Mucosa of stomach (tissue), 1 donor: ENCODE measurements around the gene ACER3.
A peak's percentile ranks its signal among the peaks of the same experiment; 100 is the strongest.

Experiments used
- H3K27me3 ChIP-seq: one replicate; pipeline ENCODE4 v1.7.0; 2013; ENCODE audit warnings: mild to moderate bottlenecking, low read length; ENCODE audit not compliant: control insufficient read depth, insufficient read depth
- H3K36me3 ChIP-seq: one replicate; pipeline ENCODE4 v1.7.0; 2013; ENCODE audit warnings: low read length; ENCODE audit not compliant: control insufficient read depth, insufficient read depth
- H3K4me1 ChIP-seq: one replicate; pipeline ENCODE4 v1.7.0; 2013; ENCODE audit warnings: mild to moderate bottlenecking, low read length; ENCODE audit not compliant: control insufficient read depth, insufficient read depth
- H3K4me3 ChIP-seq: one replicate; pipeline ENCODE4 v1.7.0; 2013; ENCODE audit warnings: low read length
- H3K9ac ChIP-seq: one replicate; pipeline ENCODE4 v1.7.0; 2013; ENCODE audit warnings: mild to moderate bottlenecking, low read length, moderate library complexity
- H3K9me3 ChIP-seq: one replicate; pipeline ENCODE4 v1.7.0; 2013; ENCODE audit warnings: mild to moderate bottlenecking, low read length, moderate library complexity; ENCODE audit not compliant: control insufficient read depth
- donor health status: Pancreatic carcinoma.

ACER3 gene

DNA sequence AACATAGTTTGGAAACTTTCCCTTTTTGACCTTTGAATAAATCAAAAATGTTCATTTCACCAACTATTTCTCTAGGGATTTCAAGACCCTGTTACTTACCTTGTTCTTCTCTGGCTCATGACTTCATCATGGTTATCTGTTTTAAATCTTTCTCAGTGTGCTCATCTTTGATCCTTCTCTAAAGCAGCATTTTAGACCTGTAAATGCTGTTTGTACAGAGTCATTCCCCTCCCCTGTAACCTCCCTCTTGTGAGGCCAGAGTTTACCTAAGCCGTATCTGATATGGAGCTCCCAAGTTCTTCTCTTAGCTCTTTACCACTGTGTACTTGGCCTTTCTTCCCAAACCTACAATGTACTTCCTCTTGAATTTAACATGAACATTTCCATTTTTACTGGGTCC lies 56.0 kb downstream of the ACER3 start:
- no peak overlapping the region for H3K9ac ChIP-seq
- H3K4me3 ChIP-seq: no peak overlapping the region
- H3K9me3 ChIP-seq: no peaks in the 10 kb centered on the region
- H3K27me3 ChIP-seq: no peaks in the 10 kb centered on the region
- no peaks in the 10 kb centered on the region for H3K36me3 ChIP-seq
- H3K4me1 ChIP-seq: peaks cover 31% of the 10 kb centered on the region

- Histone ChIP-seq H3K9me3 (no peaks in the 10 kb centered on the region), H3K27me3 (no peaks in the 10 kb centered on the region), H3K4me1 (peaks cover 37% of the 10 kb centered on the region), H3K4me3 (no peak overlapping the region), H3K36me3 (no peaks in the 10 kb centered on the region), H3K9ac (no peak overlapping the region)
These were observed 58.2 kb downstream of the ACER3 start for GRCh38 chr11:76918941-76919386.

DNA sequence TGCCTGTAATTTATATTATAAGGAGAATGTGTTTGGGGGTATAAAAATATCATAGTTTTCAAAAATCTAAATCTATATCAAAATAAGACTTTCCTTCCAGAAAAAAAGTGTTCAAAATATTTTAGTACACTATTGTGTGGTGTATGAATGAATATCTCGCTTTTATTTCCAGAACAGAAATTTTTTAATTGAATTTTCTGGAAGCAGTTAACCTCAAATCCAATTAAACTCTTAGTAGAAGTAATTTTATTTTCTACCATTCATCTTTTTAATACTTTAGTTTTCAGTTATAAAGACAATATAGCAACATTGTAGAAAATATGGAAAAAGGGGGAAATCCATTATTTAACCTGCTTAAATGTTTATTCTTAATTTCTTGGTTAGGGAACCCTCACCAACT lies 58.7 kb downstream of the ACER3 start:
- no peaks in the 10 kb centered on the region for H3K9me3 ChIP-seq
- no peaks in the 10 kb centered on the region for H3K27me3 ChIP-seq
- no peak overlapping the region for H3K9ac ChIP-seq
- no peaks in the 10 kb centered on the region for H3K36me3 ChIP-seq
- peaks cover 37% of the 10 kb centered on the region for H3K4me1 ChIP-seq
- H3K4me3 ChIP-seq: no peak overlapping the region

GRCh38 chr11:76919887-76920746 lies 59.4 kb downstream of the ACER3 start:
- Histone ChIP-seq H3K36me3 (no peaks in the 10 kb centered on the region), H3K9ac (peak overlapping the region; percentile 55), H3K9me3 (no peaks in the 10 kb centered on the region), H3K4me1 (peaks cover 37% of the 10 kb centered on the region), H3K27me3 (no peaks in the 10 kb centered on the region), H3K4me3 (no peak overlapping the region)

DNA sequence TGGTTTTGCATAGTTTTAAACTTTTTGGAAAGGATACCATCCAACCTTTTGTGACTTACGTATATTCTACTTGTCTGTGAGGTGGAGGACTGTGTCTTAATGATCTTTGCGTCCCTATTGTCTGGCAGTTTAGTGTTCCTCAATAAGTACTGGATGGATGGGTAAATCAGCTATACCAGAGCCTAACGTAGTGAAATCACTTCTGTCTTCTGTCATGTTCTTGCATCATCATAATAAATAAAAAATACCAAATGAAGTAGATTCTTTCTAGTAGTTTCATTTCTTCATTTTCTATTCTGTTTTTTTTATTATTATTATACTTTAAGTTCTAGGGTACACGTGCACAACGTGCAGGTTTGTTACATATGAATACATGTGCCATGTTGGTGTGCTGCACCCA lies 66.4 kb downstream of the ACER3 start:
- H3K36me3 ChIP-seq: no peaks in the 10 kb centered on the region
- no peaks in the 10 kb centered on the region for H3K9me3 ChIP-seq
- H3K4me3 ChIP-seq: no peak overlapping the region
- no peak overlapping the region for H3K9ac ChIP-seq
- no peaks in the 10 kb centered on the region for H3K27me3 ChIP-seq
- H3K4me1 ChIP-seq: peaks cover 2% of the 10 kb centered on the region

DNA sequence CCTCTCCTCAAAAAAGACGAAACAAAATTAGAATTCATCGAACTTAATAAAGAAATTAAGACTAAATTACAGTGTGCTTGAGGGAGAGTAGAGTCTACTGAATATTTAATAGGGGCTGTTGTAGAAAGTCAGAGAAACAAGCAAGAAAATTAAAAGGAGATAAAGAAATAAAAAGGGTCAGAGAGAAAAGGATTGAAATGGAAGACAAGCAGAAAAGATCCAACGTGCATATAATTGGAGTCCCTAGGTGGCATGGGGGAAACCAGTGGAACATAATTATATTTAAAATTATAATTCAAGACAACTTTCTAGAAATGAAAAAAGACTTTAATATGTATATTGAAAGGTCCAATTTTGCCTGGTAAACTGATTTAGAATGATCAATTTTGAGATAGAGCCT lies 74.3 kb downstream of the ACER3 start:
- H3K36me3 ChIP-seq: no peaks in the 10 kb centered on the region

GRCh38 chr11:76939219-76939631 lies 78.5 kb downstream of the ACER3 start:
- H3K9ac ChIP-seq: no peak overlapping the region
- no peaks in the 10 kb centered on the region for H3K36me3 ChIP-seq
- no peaks in the 10 kb centered on the region for H3K27me3 ChIP-seq
- H3K4me3 ChIP-seq: no peak overlapping the region
- H3K4me1 ChIP-seq: peaks cover 8% of the 10 kb centered on the region
- no peaks in the 10 kb centered on the region for H3K9me3 ChIP-seq

More for the DNA sequence above, 74.3 kb downstream of the ACER3 start:
- no peak overlapping the region for H3K9ac ChIP-seq
- H3K4me1 ChIP-seq: peaks cover 4% of the 10 kb centered on the region
- H3K9me3 ChIP-seq: no peaks in the 10 kb centered on the region
- H3K27me3 ChIP-seq: no peaks in the 10 kb centered on the region
- no peak overlapping the region for H3K4me3 ChIP-seq

- no peaks in the 10 kb centered on the region for H3K36me3 ChIP-seq
- no peak overlapping the region for H3K4me3 ChIP-seq
- no peaks in the 10 kb centered on the region for H3K27me3 ChIP-seq
- peaks cover 5% of the 10 kb centered on the region for H3K4me1 ChIP-seq
- H3K9ac ChIP-seq: no peak overlapping the region
- no peaks in the 10 kb centered on the region for H3K9me3 ChIP-seq
These were observed 83.5 kb downstream of the ACER3 start for GRCh38 chr11:76944225-76944624.

- H3K27me3 ChIP-seq: no peaks in the 10 kb centered on the region
- no peak overlapping the region for H3K9ac ChIP-seq
- H3K9me3 ChIP-seq: no peaks in the 10 kb centered on the region
- H3K4me1 ChIP-seq: peaks cover 4% of the 10 kb centered on the region
- H3K4me3 ChIP-seq: no peak overlapping the region
- no peaks in the 10 kb centered on the region for H3K36me3 ChIP-seq
These were observed 85.5 kb downstream of the ACER3 start for GRCh38 chr11:76946223-76946622.

- H3K36me3 ChIP-seq: no peaks in the 10 kb centered on the region
- H3K9me3 ChIP-seq: no peaks in the 10 kb centered on the region
- H3K4me1 ChIP-seq: peaks cover 4% of the 10 kb centered on the region
These were observed 86.5 kb downstream of the ACER3 start for GRCh38 chr11:76947190-76947589.

GRCh38 chr11:76947800-76948199 lies 87.1 kb downstream of the ACER3 start:
- no peak overlapping the region for H3K4me3 ChIP-seq
- H3K4me1 ChIP-seq: peaks cover 4% of the 10 kb centered on the region
- no peaks in the 10 kb centered on the region for H3K36me3 ChIP-seq
- no peaks in the 10 kb centered on the region for H3K9me3 ChIP-seq
- H3K9ac ChIP-seq: no peak overlapping the region
- H3K27me3 ChIP-seq: no peaks in the 10 kb centered on the region

More at GRCh38 chr11:76947190-76947589, 86.5 kb downstream of the ACER3 start:
- no peaks in the 10 kb centered on the region for H3K27me3 ChIP-seq
- no peak overlapping the region for H3K9ac ChIP-seq
- H3K4me3 ChIP-seq: no peak overlapping the region

GRCh38 chr11:76955459-76956114 lies 94.9 kb downstream of the ACER3 start:
- Histone ChIP-seq H3K4me3 (no peak overlapping the region), H3K36me3 (no peaks in the 10 kb centered on the region), H3K27me3 (no peaks in the 10 kb centered on the region), H3K9me3 (no peaks in the 10 kb centered on the region), H3K9ac (no peak overlapping the region), H3K4me1 (no peaks in the 10 kb centered on the region)
